COLO668 (cell line): ENCODE data around the gene TF.

ENCODE experiments used
- DNase-seq: peaks from one replicate; lab custom pipeline; 2025; ENCODE audit not compliant: unreplicated experiment; lab: John Stamatoyannopoulos, UW

The TF gene

DNA sequence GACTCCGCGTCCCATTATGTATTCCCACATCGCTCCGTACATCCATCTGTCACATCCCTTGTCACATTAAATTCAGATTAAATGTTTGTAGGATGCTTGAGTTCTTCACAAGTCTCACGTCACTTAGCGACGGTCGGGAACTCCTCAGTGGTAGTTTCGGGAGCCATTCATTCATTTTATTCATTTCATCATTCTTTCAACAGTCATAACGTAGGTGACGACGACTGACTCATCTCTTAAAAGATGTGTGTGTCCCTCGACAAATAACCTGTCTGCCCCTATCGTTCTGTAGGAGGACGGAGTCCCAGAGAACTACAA lies 59.1 kb downstream of the TF start:
- no peak for DNase-seq

DNA sequence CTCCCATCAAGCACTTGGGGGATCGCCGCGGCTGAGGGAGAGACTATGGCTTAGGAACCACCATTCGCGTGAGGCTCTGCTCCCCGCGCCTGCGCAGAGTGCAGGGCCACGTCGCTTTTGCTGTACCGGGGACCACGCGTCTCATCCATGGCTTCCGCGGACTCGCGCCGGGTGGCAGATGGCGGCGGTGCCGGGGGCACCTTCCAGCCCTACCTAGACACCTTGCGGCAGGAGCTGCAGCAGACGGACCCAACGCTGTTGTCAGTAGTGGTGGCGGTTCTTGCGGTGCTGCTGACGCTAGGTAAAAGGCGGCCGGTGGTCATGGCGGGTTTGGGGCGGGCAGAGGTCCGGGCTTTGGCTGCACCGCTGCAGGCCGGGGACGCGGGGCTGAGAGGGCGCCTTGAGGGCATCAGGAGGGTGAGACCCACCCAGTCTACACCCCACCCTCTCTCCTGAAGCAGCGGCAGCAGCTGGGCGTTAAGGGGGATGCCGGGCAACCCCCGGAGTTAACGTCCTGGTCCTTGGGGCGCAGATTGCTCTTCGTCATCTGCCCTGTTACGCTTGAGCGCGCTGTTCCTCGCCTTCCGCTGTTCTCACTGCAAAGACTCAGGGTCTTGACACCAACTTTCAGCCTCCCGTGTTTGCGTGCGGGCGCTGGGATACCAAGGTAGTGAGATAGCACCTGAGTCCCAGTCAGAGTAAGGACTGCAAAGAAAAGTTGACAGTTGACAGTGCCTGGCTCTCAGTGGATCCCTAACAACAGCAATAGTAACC lies 59.7 kb downstream of the TF start, which contains the start of gene SRPRB:
SRPRB (plus strand) TSS at position 114 of the 774 bp plus-strand sequence; CDS start at position 148, 34 bp downstream.
- peak; percentile 88 for DNase-seq

DNA sequence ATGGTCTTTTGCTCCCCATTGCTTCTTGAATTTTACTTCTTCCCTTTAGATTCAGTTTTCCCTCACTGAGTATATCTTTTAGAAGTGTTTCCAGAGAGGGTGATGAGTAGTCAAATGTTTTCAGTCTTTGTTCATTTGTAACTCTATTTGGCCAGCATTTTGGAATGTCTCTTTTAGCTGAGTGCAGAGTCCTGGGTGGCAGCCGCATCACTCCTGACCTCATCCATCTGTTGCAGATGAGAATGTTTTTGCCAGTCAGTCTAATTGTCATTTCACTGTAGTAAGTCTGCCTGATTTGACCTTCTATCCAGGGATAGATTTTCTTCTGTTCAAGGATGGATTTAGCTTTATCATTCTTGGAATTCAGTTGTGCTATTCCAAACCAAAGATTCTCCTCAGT lies 66.7 kb downstream of the TF start:
- DNase-seq: no peak

DNA sequence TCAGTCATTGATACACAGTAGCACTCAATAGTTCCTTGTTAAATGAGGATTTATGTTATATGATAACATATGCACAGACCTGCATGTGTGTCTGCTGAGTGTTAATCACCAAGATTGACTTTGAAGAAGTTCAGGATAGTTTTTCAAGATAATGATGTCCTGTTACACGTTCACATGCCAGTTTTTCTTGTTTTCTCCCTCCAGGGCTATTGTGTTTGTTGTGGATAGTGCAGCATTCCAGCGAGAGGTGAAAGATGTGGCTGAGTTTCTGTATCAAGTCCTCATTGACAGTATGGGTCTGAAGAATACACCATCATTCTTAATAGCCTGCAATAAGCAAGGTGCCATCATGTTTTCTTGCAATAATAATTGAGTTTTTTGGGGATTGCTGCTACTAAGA lies 69.2 kb downstream of the TF start:
- no peak for DNase-seq

DNA sequence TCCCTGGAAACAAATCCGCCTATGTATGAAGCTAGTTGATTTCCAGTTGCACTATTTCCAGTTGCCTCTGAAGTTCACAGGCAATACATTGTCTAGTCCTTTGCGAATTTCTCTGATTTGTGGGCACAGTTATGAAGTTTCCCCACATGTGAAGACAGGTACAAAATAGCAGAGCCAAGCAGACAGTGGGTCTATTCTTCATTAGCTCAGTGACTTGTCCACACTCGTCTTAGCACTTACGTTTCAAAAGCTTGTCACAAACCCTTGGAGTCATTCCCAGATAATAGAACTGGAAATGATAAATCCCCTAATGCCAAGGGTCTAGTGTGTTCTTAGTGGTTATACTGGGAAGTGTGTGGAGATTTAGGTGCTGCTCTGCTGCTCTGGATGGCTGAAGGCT lies 73.9 kb downstream of the TF start:
- DNase-seq: no peak

DNA sequence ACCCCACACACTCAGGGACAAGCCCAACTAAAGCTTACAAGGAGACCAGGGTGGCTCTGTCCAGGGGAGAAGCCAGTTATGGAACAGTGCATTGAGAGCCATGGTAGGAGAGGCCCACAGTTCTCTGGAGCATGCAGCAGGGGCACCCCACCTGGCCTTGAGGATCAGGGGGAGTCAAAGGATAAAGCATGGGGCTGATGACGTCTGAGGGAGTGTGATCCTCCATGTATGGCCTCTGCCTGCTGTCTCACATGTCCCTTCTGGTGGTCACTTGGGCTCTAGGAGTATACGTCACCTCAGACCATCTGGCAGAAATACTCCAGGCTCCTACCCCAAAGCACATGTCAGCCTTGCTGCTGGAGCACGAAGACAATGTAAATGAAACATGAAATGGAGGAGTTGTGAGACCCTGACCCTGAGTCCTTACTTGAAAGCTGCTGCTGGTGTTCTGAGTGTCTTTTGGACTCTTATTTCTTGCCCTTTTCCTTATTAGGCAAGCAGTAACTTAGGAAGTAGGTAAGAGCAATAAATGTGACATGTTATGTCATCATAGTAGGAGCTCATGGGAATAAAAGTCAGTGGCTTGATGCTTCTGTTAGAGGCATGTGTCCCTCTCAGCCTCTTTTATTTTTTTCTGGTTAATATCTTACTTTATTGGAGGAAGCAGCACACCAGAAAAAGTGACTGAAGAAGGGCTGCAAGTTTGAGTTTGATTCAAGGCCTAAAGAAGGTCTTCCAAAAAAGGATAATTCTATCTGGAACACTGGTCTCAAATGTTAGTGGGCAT lies 74.9 kb downstream of the TF start:
- no peak for DNase-seq

DNA sequence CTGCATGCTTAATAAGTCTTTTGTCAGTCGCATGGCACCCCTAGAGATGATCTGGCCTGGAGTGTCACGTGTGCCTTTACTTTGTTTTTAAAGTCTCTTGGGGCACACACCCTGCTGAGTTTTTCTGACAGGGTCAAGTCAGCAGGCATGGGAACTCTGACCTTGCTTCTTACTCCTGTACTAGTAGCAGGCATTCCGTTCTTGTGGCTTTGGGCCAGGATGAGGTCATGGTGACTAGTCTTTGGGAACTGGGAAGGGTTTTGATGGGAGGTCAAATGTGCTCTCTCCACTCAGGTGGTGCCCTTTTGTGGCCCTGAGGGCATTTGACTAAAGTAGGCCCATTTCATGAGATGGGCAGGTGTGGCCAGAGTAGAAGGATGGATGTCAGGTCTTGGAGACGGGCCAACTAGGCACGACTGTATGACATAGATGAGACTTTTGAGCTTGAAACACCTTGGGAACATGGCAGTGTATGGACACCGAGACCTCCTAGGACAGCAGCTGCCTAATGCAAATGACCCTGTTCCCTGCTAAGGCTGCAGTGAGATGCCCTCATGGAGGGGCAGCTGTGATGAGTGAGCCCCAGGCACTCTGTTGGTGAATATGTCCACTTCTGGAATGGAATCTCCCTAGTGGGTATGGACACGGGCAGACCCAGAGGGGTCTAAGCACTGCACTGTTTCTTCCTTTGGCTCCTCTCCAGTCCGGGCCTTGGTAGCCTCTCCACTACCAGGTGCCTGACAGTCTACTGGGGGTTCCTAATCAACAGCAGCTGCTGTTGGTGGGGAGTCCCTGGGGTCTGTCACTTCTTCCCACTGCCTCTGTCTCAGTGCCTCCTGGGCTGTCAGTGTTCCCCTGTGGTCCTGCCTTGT lies 75.8 kb downstream of the TF start:
- DNase-seq: peak; percentile 24

DNA sequence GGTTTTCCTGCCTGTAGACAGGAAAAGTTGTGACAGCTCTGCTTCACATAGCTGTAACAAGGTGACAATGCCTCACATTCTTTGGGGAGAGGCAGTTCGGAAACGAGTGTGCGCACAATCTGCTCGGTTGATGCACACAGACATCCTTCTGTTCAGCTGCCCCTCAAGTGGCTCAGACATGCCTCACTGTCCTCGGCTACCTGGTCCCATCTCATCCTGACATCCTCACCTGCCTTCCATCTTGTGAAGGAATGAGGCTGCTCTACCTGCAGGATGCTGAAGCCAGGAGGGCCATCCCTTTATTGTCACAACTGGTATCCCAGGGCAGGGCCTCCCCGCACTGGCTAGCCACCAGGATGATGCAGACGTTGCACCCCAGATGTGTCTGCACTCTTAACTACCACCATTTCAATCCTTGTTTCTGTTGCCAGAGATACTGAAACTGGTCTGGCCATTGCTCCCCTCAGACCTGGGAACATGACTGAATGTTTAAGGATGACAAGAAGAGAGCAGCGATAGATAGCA lies 78.8 kb downstream of the TF start:
- no peak for DNase-seq

DNA sequence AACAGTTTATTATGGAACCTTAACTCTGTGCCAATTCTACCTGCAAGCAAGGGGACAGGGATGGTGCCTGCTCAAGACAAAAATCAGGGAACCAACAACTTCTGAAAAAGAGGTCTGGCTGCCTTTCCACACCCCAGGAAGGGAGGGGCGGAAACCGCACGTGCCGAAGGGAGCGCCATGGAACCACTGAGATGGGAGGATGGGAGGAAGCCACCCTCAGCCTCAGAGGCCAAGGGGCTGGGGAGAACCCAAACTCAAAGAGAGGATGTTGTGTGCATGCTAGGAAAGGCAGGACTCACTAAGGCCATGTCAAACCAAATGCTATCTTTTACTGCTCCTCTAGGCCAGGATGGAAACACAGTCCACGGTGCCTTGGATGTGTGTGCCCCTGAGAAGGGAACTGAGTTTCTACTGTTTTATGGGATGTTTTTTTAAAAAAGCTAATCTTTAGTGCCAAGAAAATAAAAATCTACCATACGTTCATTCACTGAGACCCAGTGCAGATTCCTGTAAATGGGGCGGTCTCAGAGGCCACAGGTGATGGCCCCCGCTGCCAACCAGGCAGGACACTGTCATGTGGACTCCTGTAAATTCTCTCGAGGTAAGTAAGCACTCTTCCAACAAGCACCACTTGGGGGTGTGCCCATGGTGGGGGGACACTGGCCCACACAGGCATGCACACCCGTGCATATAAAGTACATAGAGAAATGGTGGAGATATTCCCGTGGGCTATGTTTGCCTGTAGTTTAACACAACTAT lies 80.0 kb downstream of the TF start:
- DNase-seq: no peak

DNA sequence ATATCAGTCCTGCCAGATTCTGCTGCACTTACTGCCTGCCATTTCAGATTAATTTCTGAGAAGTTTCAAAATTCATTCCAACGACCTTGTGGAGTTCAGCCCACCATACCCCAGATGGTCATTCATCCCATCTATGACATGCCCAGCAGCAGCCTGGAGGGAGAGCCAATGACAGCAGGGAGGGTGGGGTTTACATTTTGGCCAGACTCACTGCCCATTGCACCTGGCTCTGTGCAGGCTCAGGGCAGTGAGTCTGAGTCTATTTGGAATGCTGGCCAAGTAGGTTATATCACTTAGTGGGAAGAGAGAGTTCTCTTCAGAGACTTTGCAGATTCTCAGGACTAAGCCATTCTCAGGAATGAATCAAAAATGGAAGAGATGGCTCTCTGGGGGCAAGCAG lies 80.9 kb downstream of the TF start:
- no peak for DNase-seq

DNA sequence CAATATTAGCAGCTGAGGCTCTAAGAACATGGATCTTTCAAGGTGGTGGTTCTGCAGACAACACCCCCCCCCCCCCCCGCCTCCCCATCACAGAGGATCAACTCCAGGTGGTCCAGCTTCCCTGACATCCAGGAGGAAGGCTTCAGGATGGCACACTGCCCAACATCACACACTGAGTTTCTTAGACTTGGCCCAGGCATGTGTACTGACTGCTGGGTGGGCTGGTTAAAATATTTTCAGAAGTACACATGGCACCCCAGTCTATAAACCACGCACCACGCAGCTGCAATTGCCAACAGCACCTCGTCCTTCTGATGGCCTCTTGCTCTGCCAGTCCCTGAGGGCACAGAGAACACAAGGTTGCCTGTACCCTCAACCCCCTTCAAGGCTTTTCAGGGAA lies 81.5 kb downstream of the TF start:
- DNase-seq: no peak

DNA sequence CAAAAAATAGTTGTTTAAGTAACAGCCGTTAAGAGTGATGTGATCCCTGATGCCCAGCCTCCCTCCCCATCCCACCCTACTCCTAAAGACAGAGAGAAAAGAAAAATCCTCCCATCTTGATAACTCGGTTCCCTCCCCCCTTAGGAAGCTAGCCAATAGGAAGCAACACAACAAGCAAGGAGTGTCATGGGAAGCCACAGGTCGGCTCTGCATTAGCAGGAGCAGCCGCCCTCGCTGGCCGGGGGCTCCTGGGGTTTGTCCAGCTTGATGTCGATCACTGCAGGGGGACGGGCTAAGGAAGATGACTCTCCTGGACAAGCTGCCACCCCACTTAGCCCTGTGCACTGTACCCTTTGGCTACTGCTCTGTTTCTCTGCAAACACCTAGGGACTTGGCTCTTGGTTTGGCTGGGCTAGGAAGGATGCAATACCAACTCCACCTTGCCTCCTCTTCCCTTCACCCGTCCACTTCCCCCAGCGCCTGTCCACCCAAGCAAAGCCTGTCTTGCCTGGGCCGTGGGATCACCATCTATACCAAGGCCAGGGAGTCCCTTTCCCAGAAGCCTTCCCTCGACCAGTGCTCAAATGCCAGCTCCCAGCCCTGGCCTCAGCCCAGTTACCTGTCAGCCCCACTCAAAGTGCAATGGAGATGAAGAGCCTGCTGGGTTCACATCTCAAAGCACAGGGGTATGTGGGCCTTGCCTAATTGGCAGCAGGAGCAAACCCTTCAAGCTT lies 82.5 kb downstream of the TF start:
- no peak for DNase-seq

DNA sequence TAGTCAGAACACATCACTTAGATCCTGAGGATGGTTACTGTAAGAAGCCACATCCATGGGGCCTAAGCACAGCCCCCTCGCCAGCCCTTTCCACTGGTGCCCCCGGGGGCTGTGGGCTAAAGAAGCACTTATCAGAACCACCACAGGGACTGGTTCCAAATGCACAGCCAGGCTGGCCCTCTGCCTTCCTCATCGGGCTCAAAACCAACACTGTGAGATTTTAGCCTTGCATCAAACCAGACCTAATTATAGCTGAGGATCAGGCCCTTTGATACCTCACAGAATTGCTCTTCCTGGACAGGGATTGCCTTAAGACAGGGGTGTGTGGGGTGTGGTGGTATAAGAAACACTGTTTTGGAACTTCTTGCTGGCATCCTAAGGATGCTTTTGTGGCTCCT lies 83.1 kb downstream of the TF start:
- DNase-seq: no peak

DNA sequence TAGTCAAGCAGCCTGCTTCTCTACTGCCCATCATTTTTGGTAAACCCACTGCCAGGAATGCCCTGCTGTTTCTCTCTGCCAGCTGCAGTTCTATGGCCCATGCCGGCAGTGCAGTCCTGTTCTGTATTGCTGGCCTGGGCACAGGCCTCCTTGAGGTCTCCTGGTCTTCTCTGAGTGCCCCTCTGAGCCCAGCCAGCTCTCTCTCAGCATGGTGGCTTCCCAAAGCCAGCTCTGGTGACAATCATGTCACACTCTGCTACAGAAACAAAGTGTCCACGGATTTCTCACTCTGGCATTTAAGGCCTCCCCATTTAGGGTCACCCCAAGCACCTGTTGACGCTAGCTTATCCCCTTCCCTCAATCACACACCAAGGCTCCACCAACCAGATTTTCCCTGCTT lies 83.9 kb downstream of the TF start:
- DNase-seq: no peak

DNA sequence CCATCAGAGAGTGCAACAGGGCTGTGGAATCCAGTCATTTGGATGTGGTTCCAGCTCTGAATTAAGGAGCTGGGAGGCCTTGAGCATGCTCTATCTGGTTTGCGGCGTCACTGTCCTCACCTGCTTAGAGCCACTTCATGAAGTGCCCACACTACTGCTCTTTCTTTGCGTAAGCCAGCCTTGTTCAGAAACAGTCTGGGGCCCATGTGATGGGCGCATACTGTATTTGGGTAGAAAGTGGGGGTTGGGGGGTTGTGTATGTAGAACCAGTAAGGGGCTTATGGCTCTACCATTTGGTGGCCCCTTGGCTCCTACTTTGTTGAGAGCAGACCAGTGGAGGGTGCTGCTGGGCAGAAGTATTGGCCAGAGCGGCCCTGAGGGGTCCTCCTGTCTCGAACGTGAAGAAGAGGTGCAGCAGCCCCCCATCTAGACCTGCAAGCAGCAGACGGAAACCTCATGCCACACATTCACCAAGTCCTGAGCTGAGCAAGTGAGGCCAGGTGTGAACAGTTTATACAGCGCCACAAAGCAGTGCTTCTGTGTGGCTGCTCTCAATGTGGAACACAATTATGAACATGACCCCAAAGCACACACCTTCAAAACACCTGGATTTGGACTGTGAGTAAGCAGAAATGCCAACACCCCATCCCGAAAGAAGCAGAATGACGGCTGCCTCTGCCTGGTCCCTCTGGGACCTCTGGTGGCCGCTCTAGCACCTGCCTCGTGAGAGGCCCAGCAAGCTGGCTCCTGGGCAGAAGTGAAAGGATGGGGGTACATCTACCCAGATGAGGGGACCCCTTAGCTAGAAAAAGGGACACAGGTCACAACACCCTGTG lies 86.0 kb downstream of the TF start:
- no peak for DNase-seq

DNA sequence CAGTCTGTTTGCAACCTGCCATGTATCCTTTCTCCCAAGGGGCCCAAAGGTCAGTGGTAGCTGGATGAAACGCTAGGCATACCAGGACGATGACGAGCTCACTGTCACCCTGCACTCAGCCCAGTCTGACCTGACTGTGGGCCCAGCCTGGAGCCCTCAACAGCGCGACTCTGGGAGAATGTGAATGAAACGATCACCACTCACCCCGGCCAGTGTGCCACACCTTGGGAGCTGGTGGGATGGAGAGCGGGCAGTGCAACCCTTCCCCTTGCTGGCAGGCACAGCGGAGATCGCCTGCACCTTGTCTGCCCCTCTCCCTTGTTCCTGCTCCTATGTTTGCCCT lies 86.6 kb downstream of the TF start:
- DNase-seq: no peak

DNA sequence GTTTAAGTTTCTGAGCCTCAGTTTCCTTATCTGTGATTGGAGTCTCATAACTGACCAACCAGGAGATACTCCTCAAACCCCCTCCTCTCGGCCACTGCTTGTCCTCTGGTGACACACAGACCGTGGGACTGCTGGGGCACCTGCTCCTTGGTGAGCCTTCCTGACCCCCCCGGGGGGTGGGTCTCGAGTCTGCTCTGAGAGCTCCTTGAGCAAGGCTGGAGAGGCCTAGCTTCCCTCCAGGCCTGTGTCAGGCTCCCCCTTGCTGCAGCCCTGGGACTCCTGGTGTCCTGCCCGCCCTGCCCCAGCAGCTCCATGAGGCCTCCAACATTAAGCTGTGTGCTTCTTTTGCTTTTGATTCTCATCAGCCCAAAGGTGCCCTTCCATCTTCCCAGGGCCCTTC lies 87.1 kb downstream of the TF start:
- no peak for DNase-seq

DNA sequence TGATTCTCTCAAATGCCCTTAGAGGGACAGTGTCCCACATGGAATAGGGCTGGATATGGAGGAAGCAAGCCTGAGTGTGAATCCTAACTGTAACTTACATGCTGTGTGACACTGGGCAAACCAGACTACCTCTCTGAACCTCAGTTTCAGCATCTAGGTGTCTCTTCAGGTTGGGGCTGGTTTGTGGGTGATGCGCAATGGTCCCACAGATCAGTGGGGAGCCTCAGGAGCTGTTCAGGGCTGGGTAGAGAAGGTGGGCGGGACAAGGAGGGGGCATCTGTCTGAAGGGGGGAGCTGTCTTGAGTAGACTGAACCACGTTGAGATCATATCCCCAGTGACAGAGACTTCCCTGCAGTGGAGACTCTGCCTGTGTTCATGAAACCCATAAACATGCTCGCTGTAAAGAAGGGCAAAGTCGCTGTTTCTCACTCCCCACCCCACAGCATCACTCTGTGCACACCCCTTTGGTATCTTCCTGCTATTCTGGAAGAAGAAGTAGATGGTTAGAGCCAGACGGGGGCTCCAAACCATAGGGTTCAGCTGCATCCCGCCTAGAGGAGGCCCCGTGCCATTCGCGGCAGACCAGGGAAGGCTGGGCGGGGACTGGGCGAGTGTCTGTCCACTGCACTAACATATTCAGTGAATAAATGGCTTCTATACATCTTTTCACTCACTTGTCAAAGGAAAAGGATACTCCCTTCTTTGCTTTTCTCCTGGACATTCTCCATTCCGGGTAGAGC lies 87.9 kb downstream of the TF start:
- DNase-seq: no peak
